Panc1 (cell line): ENCODE data around the gene SLCO1C1.

Source experiments
- CTCF ChIP-seq: fragments of 450-650 bp; IDR thresholded peaks from 2 replicates; pipeline ENCODE4 v1.5.1; 2017; ENCODE audit warnings: mild to moderate bottlenecking
- POLR2AphosphoS5 ChIP-seq: IDR thresholded peaks from 2 replicates; pipeline ENCODE4 v1.6.1; 2012; ENCODE audit warnings: mild to moderate bottlenecking, low read depth, low read length, moderate library complexity
- REST ChIP-seq, 2 experiments: IDR thresholded peaks; 2 replicates each; pipeline ENCODE4 v1.6.1; 2011 to 2012; ENCODE audit warnings: low read depth in 2 of 2, control low read depth in 1 of 2, low read length in 1 of 2, mild to moderate bottlenecking in 1 of 2, moderate library complexity in 1 of 2; ENCODE audit not compliant: insufficient read depth in 1 of 2
- SIN3A ChIP-seq: IDR thresholded peaks from 2 replicates; pipeline ENCODE4 v1.6.1; 2012; ENCODE audit warnings: low read depth, mild to moderate bottlenecking, low read length, moderate library complexity, borderline replicate concordance; ENCODE audit not compliant: insufficient read depth
- TCF7L2 ChIP-seq: IDR thresholded peaks from 2 replicates; pipeline ENCODE4 v1.6.1; 2011; ENCODE audit warnings: mild to moderate bottlenecking, low read depth, low read length, inconsistent platforms

GRCh38 chr12:20801035-20801434, 105.9 kb downstream of the SLCO1C1 start:
- TF ChIP-seq CTCF, result no peak
- TF ChIP-seq SIN3A, result no peak
- TF ChIP-seq POLR2AphosphoS5, result no peak
- no peak for TF ChIP-seq REST (IDR thresholded peaks at IDR 0.05; ENCODE audit: insufficient read depth in 1 of 2, low read depth in 2 of 2, low read length in 1 of 2)
- no peak for TF ChIP-seq TCF7L2
